ENCODE results near the gene MBNL1. TPM values are rescaled to one million over a fixed set of nuclear protein-coding genes. Genes with fewer than 3 reads are reported as not detected.

Gene MBNL1
- total RNA-seq, 4 donors from 2014 or later: 152 to 286 (median 228) TPM

- WGBS, 2 donors: 70 to 77% methylated on average over 2 of the region's 2 CpGs
- TF ChIP-seq POLR2A (IDR thresholded peaks at IDR 0.05) (no peak), CTCF (IDR thresholded peaks at IDR 0.05) (no peak)
- intact Hi-C loops (cut with DNase I; ENCODE audit: low total_unique reads): no loop called here
- no peak overlapping the region for H3K4me3 ChIP-seq (ENCODE audit: low read depth, poor library complexity, severe bottlenecking)
- no peak for DNase-seq (ENCODE audit: low spot score in 2 of 2)
These were observed 42.6 kb upstream of the MBNL1 start for GRCh38 chr3:152226176-152226575.

- no peak overlapping the region for H3K4me3 ChIP-seq (ENCODE audit: low read depth, poor library complexity, severe bottlenecking)
- 89% methylated on average over 2 of the region's 2 CpGs for WGBS, 2 donors
- intact Hi-C loops (cut with DNase I; ENCODE audit: low total_unique reads): no loop called here
- TF ChIP-seq POLR2A (IDR thresholded peaks at IDR 0.05): no peak
- TF ChIP-seq CTCF (IDR thresholded peaks at IDR 0.05): no peak
- no peak for DNase-seq (ENCODE audit: low spot score in 2 of 2)
These were observed 41.7 kb upstream of the MBNL1 start for GRCh38 chr3:152227027-152227426.

- WGBS, 2 donors: 85 to 93% methylated on average over 1 of the region's 1 CpG
- no peak for DNase-seq (ENCODE audit: low spot score in 2 of 2)
- intact Hi-C loops (cut with DNase I; ENCODE audit: low total_unique reads): no loop called here
- TF ChIP-seq POLR2A (IDR thresholded peaks at IDR 0.05) (no peak), CTCF (IDR thresholded peaks at IDR 0.05) (no peak)
- no peak overlapping the region for H3K4me3 ChIP-seq (ENCODE audit: low read depth, poor library complexity, severe bottlenecking)
These were observed 39.0 kb upstream of the MBNL1 start for GRCh38 chr3:152229692-152230091.

GRCh38 chr3:152230370-152230769 is 38.4 kb upstream of the MBNL1 start:
- no peak for DNase-seq (ENCODE audit: low spot score in 2 of 2)
- TF ChIP-seq CTCF (IDR thresholded peaks at IDR 0.05): no peak
- TF ChIP-seq POLR2A (IDR thresholded peaks at IDR 0.05): no peak
- H3K4me3 ChIP-seq (ENCODE audit: low read depth, poor library complexity, severe bottlenecking): no peak overlapping the region
- intact Hi-C loops (cut with DNase I; ENCODE audit: low total_unique reads): no loop called here
- 93 to 95% methylated on average over 1 of the region's 1 CpG for WGBS, 2 donors

- WGBS, 2 donors: 88 to 89% methylated on average over 1 of the region's 1 CpG
- no peak overlapping the region for H3K4me3 ChIP-seq (ENCODE audit: low read depth, poor library complexity, severe bottlenecking)
- intact Hi-C loops (cut with DNase I; ENCODE audit: low total_unique reads): no loop called here
- TF ChIP-seq POLR2A (IDR thresholded peaks at IDR 0.05): no peak
- TF ChIP-seq CTCF (IDR thresholded peaks at IDR 0.05): no peak
- DNase-seq (ENCODE audit: low spot score in 2 of 2): no peak
These were observed 36.7 kb upstream of the MBNL1 start for GRCh38 chr3:152232001-152232400.

- intact Hi-C loops (cut with DNase I; ENCODE audit: low total_unique reads): no loop called here
- H3K4me3 ChIP-seq (ENCODE audit: low read depth, poor library complexity, severe bottlenecking): no peak overlapping the region
- WGBS, 2 donors: 48 to 60% methylated on average over 2 of the region's 2 CpGs
- DNase-seq (ENCODE audit: low spot score in 2 of 2): no peak
- no peak for TF ChIP-seq CTCF (IDR thresholded peaks at IDR 0.05)
- TF ChIP-seq POLR2A (IDR thresholded peaks at IDR 0.05): no peak
These were observed 36.0 kb upstream of the MBNL1 start for GRCh38 chr3:152232679-152233078.
